Testis (tissue), 3 donors: ENCODE measurements around the gene ATF3. TPM values are rescaled to one million over a fixed set of nuclear protein-coding genes. Genes with fewer than 3 reads are reported as not detected.

Experiments used
- DNase-seq: peaks from one replicate; pipeline ENCODE4 v3.0.0-alpha.2; 2019
- H3K27ac ChIP-seq, 2 donors: fragments of 200-600 bp; sonication (generic); one replicate each; pipeline ENCODE4 v1.5.1; 2019
- H3K27me3 ChIP-seq: fragments of 200-600 bp; sonication (generic); one replicate; pipeline ENCODE4 v1.5.1; 2019
- H3K36me3 ChIP-seq: fragments of 200-600 bp; sonication (generic); one replicate; pipeline ENCODE4 v1.5.1; 2017; ENCODE audit warnings: low read depth; ENCODE audit errors: missing control alignments
- H3K4me1 ChIP-seq: fragments of 200-600 bp; sonication (generic); one replicate; pipeline ENCODE4 v1.5.1; 2019
- H3K4me3 ChIP-seq, 2 donors: fragments of 200-600 bp; sonication (generic); one replicate each; pipeline ENCODE4 v1.5.1; 2017 to 2019
- H3K9me3 ChIP-seq: fragments of 200-600 bp; sonication (generic); one replicate; pipeline ENCODE4 v1.5.1; 2017
- POLR2A ChIP-seq: fragments of 450-650 bp; IDR thresholded peaks from one replicate; pipeline ENCODE4 v1.6.1; 2017; ENCODE audit warnings: antibody characterized with exemption, mild to moderate bottlenecking, moderate library complexity
- WGBS, 2 donors: methylation state at CpG; one replicate each; pipeline ENCODE4 v1.1.5; 2018; 5-methylcytosine and 5-hydroxymethylcytosine counted together
- intact Hi-C: fragments of 100-400 bp; cut with DNase I; formaldehyde crosslinking; loops from one replicate; pipeline ENCODE4 v1.15.1; 2023; ENCODE audit warnings: low total_unique reads
- polyA plus RNA-seq: library from polyadenylated mRNA; stranded (reverse); fragments of 350-450 nt; fragmentation: Illumina TruSeq; extraction: RNeasy Lipid Tissue Mini Kit (QIAGEN cat#74804); gene quantifications from one replicate; pipeline ENCODE4 v1.2.3, GENCODE V29; 2014; ENCODE audit warnings: low read depth, low replicate concordance; ENCODE audit not compliant: insufficient read depth
- total RNA-seq, 2 donors: library from RNA; depleted of rRNA; stranded (reverse); fragments of >200 nt; gene quantifications; one replicate each; pipeline ENCODE4 v1.2.3, GENCODE V29; 2016
- TF ChIP-seq, protein P1 (sequence below), 3 experiments: fragments of 450-650 bp in 2 of 3; fragments of 200-600 bp in 1 of 3; sonication (generic) in 1 of 3; IDR thresholded peaks; one replicate each; pipeline ENCODE4 v1.5.1; 2016 to 2019; ENCODE audit warnings: antibody characterized with exemption in 3 of 3, mild to moderate bottlenecking in 2 of 3, moderate library complexity in 1 of 3

ATF3 gene
- total and polyA plus RNA-seq, 3 donors from 2014 or later: 3.2 to 9.0 (median 4.6) TPM

DNA sequence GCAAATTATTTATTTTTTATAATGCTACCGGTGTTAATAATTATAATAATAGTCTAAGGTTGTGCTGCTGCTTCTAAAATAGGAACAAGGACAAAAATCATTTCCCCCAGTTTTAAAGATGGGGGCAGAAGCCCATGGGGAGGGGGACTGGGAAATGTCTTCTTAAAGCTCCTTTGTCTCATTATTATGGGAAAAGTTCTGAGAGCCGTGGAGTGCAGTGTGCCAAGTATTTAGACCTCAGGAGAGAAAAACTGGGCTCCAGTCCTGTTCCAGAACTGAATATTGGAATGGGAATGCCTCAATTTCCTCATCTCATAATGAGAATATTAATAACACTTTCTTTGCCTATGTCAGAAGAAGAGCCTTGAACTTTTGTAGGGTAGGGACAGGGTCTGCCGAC, 40.9 kb upstream of the ATF3 start:
- no peak for DNase-seq
- Histone ChIP-seq H3K4me3 (no peak overlapping the region), H3K9me3 (no peaks in the 10 kb centered on the region), H3K4me1 (no peaks in the 10 kb centered on the region), H3K27ac (no peak overlapping the region), H3K27me3 (no peaks in the 10 kb centered on the region), H3K36me3 (no peaks in the 10 kb centered on the region)
- intact Hi-C loops: no loop called here
- TF ChIP-seq POLR2A: no peak
- TF ChIP-seq, protein P1, sequence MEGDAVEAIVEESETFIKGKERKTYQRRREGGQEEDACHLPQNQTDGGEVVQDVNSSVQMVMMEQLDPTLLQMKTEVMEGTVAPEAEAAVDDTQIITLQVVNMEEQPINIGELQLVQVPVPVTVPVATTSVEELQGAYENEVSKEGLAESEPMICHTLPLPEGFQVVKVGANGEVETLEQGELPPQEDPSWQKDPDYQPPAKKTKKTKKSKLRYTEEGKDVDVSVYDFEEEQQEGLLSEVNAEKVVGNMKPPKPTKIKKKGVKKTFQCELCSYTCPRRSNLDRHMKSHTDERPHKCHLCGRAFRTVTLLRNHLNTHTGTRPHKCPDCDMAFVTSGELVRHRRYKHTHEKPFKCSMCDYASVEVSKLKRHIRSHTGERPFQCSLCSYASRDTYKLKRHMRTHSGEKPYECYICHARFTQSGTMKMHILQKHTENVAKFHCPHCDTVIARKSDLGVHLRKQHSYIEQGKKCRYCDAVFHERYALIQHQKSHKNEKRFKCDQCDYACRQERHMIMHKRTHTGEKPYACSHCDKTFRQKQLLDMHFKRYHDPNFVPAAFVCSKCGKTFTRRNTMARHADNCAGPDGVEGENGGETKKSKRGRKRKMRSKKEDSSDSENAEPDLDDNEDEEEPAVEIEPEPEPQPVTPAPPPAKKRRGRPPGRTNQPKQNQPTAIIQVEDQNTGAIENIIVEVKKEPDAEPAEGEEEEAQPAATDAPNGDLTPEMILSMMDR (IDR thresholded peaks at IDR 0.05): no peak
- WGBS, 2 donors: 62 to 69% methylated on average over 3 of the region's 3 CpGs

DNA sequence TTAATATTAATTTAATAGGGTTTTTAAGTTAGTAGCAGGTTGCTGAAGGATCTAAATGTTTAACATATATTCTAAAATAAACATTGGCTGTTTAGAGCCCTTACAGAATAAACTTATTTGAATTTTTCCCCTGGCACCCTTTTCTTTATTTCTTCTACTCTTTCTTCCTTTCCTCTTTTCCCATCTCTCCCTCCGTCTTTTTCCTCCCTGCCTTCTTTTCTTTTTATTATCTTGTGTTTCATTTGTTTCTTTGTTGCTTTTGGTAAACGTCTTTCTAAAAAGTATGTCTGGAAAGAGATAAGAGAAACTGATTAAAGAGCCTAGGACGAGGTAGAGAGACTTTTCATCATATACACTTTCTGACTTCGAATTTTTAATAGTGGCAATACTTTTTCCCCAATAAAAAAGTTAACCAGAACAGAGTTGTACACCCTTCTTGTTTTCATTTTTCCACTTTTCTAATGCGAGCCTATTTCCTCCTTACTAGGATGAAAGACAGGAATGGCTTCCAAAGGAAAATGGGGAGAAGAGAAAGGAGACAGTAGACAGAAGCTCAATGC, 39.5 kb upstream of the ATF3 start:
- WGBS, 2 donors: 70 to 72% methylated on average over 5 of the region's 5 CpGs
- intact Hi-C loops: no loop called here
- H3K27me3 ChIP-seq: no peaks in the 10 kb centered on the region
- no peaks in the 10 kb centered on the region for H3K36me3 ChIP-seq
- TF ChIP-seq, protein P1 (IDR thresholded peaks at IDR 0.05): no peak
- no peak for TF ChIP-seq POLR2A
- DNase-seq: no peak
- no peak overlapping the region for H3K27ac ChIP-seq
- H3K9me3 ChIP-seq: no peaks in the 10 kb centered on the region
- no peak overlapping the region for H3K4me3 ChIP-seq
- H3K4me1 ChIP-seq: no peaks in the 10 kb centered on the region

DNA sequence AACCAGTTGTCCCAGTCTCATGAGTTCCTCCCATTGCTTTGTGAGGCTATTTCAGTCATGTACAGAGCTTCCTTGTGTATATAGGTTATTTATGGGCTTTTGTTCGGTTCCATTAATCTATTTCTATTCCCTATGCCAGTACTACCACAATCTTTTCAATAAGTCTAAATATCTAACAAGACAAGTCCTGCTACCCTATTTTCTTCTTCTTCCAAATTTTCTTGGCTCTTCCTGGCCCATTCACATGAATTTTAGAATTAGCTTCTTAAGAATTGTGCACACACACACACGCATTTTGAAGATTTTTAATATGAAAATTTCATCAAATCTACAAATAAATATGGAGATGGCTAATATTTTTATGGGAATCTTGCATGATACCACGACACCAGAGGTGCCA, 33.8 kb upstream of the ATF3 start:
- DNase-seq: no peak
- Histone ChIP-seq H3K27ac (no peak overlapping the region), H3K36me3 (no peaks in the 10 kb centered on the region), H3K9me3 (no peaks in the 10 kb centered on the region), H3K4me1 (no peaks in the 10 kb centered on the region), H3K27me3 (no peaks in the 10 kb centered on the region), H3K4me3 (no peak overlapping the region)
- intact Hi-C loops: no loop called here
- WGBS, 2 donors: 96 to 97% methylated on average over 3 of the region's 3 CpGs
- TF ChIP-seq, protein P1 (IDR thresholded peaks at IDR 0.05): no peak
- no peak for TF ChIP-seq POLR2A

DNA sequence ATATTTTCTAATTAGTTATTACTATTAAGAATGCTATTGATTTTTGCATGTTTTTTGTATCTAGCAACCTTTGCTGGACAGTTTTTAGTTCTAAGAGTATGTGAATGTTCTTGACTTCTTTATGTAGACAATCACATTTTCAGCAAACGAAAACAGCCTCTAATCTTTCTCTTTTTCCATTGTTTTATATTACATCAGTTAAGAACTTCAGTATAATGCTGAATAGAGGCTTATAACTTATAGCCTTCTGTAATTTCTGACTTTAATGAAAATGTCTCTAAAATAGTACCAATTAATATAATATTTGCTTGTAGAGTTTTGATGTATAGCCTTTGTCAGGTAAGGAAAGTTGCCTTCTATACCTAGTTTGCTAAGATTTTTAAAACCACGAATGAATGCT, 33.2 kb upstream of the ATF3 start:
- TF ChIP-seq, protein P1 (IDR thresholded peaks at IDR 0.05): no peak
- TF ChIP-seq POLR2A: no peak
- Histone ChIP-seq H3K9me3 (no peaks in the 10 kb centered on the region), H3K27ac (no peak overlapping the region), H3K4me3 (no peak overlapping the region), H3K27me3 (no peaks in the 10 kb centered on the region), H3K4me1 (no peaks in the 10 kb centered on the region), H3K36me3 (no peaks in the 10 kb centered on the region)
- intact Hi-C loops: no loop called here
- WGBS, 2 donors: 88 to 92% methylated on average over 2 of the region's 2 CpGs
- no peak for DNase-seq

DNA sequence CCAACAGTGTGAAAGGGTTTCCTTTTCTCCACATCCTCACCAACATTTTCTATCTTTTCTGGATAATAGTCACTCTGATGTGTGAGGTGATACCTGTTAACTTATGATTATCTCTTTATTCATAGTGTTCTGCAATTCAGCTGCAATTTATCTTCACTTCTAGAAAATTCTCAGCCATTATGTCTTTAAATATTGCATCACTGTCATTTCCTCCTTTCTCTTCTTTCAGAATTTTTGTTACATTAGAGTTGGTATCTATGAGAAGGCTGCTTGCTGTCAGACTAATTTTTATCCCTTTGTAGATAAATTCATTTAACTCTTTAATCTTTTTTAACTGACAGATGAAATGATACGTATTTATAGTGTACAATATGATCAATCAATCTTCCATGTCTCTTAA, 30.5 kb upstream of the ATF3 start:
- WGBS, 2 donors: 77 to 91% methylated on average over 1 of the region's 1 CpG
- no peak for DNase-seq
- no peaks in the 10 kb centered on the region for H3K27me3 ChIP-seq
- no peaks in the 10 kb centered on the region for H3K36me3 ChIP-seq
- H3K27ac ChIP-seq: no peak overlapping the region
- H3K4me3 ChIP-seq: no peak overlapping the region
- intact Hi-C loops: no loop called here
- no peaks in the 10 kb centered on the region for H3K9me3 ChIP-seq
- no peaks in the 10 kb centered on the region for H3K4me1 ChIP-seq
- TF ChIP-seq, protein P1 (IDR thresholded peaks at IDR 0.05): no peak
- TF ChIP-seq POLR2A: no peak
